ENCODE measurements around the gene ISG20.

DNA sequence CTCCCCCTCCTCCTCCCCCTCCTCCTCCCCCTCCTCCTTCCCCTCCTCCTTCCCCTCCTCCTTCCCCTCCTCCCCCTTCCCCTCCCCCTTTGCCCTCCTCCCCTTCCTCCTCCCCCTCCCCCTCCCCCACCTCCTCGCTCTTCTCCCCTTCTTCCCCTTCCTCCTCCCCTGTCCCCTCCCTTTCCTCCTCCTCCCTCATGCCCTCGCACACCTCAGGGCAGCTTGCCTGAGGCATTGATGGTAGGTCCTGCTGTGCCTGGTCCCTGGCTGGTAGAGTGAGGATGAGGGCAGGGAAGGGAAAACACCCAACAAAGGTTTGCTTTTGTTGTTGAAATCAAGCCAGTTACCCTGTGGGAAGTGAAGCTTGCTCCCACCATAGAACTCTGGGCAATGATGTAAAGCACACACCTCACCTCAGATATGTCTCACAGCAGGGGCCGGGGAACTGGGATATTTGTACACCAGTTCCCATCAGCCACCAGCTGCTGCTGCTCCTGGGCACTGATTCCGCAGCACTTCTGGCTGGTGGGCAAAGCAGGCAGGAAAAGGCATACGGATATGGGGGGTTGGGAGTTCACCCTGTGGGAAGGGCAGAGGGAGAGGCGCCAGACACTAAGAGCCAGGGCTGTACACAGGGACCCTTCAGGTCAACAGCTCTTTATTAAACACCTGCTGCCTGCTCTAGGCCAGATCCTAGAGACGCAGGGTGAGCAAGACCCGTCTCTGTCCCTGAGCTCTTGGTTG lies 13.8 kb downstream of the ISG20 start:
- TF ChIP-seq CTCF (conservative IDR thresholded peaks at IDR 0.05; ENCODE audit: low read length) (no peak), EZH2phosphoT487 (IDR thresholded peaks at IDR 0.05; ENCODE audit: borderline replicate concordance, low read depth, low read length) (no peak)
